ENCODE measurements around the gene TPRA1. TPM values are rescaled to one million over a fixed set of nuclear protein-coding genes. Genes with fewer than 3 reads are reported as not detected.

The TPRA1 gene
- polyA plus RNA-seq, 3 donors, result 25.8 to 36.8 (median 33.5) TPM

GRCh38 chr3:127566833-127567232, 23.7 kb downstream of the TPRA1 start:
- no peak for DNase-seq (ENCODE audit: low read depth in 3 of 3, low spot score in 2 of 3)

DNA sequence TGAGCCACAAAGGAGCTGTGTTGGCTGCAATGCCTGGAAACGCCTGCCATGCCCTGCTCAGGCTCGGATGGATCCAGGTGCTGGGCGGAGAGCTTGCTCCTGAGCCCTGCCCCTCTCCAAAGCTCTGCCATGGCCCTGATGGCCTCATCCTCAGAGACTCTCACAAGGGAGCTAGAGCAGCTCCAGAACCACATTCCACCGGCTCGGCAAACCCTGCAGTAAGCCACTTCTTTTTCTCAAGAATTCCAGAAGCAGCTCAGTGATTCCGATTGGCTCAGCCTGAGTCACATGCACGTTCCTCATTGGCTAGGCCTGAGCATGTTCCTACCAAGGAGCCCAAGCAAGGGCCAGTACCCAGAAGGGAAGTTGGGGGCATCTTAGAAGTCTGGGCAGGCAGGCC, 24.8 kb downstream of the TPRA1 start:
- no peak for DNase-seq (ENCODE audit: low read depth in 3 of 3, low spot score in 2 of 3)

- DNase-seq (ENCODE audit: low read depth in 3 of 3, low spot score in 2 of 3), result no peak
These were observed 30.3 kb downstream of the TPRA1 start for GRCh38 chr3:127560051-127560787.

- no peak for DNase-seq (ENCODE audit: low read depth in 3 of 3, low spot score in 2 of 3)
These were observed 34.0 kb downstream of the TPRA1 start for GRCh38 chr3:127556565-127556964.

GRCh38 chr3:127555108-127555507, 35.4 kb downstream of the TPRA1 start:
- DNase-seq (ENCODE audit: low read depth in 3 of 3, low spot score in 2 of 3), result no peak

DNA sequence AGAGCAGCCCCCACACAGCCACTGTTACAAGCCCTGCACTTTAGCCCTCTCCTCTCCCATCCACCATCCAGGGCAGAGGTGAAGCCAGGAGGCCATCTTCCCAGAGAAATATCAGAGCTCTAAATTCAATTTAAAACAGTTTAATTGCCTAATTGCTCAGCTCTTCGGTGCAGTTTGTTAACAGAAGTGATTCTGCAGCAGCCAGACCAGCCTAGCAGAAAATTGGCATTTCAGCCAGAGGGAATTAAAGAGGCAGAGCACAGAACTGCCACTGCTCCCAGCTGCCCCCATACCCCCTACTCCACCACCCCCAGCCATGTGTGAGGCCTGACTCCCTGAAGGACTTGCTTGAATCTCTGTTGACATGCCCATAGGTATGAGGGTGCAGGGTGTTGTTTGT, 38.5 kb downstream of the TPRA1 start:
- DNase-seq (ENCODE audit: low read depth in 3 of 3, low spot score in 2 of 3), result no peak

DNA sequence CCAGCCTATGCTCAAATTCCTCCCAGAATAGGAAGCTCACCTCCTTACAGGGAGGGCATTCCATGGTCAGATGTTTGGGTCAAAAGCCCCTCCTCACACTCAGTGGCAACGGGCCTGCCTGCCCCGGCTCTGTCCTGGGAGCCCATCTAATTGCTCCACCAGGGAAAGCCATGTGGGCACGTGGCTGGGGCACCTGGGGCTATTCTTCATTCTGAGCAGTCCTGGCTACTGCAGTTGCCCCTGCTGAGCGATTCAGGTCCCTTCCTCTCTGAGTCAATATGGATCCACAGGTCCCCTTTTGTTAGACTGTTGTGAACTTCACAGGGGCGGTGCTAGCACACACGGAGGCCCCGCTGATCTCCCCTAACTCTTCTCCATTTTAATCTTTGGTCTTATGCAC, 39.4 kb downstream of the TPRA1 start:
- DNase-seq (ENCODE audit: low read depth in 3 of 3, low spot score in 2 of 3), result no peak

- DNase-seq (ENCODE audit: low read depth in 3 of 3, low spot score in 2 of 3), result no peak
These were observed 39.9 kb downstream of the TPRA1 start for GRCh38 chr3:127550468-127551157.

- no peak for DNase-seq (ENCODE audit: low read depth in 3 of 3, low spot score in 2 of 3)
These were observed 40.6 kb downstream of the TPRA1 start for GRCh38 chr3:127549826-127550467.

- no peak for DNase-seq (ENCODE audit: low read depth in 3 of 3, low spot score in 2 of 3)
These were observed 42.5 kb downstream of the TPRA1 start for GRCh38 chr3:127547761-127548605.

DNA sequence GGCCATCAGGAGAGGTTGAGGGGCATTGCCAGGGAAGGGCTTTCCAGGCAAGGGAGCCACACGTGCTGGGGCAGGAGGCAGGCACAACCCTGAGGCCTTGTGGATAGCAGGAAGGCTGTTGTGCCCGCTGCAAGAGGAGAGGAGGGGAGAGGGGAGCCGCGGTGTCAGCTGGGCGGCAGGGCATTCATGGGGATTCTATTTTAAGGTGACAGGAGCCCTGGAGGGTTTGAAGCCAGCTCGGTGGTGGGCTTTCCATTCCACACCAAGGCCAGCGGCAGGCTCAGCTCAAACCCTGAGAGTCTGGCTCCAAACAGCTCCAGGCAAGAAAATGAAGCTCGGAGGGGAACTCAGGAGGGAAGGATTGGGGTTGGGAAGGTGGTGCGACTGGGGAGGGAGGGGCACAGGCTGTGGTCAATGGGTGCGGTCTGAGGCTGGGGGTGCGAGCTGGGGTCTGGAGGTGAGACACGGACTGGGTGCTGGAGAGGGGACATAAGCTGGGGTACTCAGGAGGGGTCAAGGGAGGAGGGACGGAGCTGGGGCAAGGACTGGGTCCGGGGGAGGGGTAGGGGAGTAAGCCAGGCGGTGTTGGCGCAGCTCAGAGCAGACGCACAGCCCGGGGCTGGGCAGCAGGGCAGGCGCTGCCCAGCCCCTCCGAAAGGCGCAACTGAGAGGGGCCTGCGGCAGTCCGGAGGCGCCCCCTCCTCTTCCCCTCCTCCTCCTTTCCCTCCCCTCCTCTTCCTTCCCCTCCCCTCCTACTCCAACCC, 43.4 kb downstream of the TPRA1 start:
- no peak for DNase-seq (ENCODE audit: low read depth in 3 of 3, low spot score in 2 of 3)

DNA sequence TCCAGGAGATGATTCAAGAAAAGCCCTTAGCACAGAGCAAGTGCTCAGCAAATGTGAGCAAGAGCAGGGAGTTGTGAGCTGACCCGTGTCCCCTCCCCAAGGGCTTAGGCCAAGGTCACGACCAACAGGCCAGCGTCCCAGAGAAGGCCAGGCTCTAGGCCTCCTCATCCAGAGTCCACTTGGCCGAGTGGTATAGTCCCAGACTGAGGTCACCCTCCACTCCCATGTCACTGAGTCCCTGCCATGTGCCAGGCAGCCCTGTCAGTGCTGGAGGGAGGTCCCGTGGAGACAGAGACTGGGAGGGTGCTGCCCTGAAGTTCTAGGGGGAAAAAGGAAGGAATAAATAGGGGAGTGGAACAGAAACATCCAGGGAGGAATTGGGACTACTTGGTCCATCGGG, 44.0 kb downstream of the TPRA1 start:
- DNase-seq (ENCODE audit: low read depth in 3 of 3, low spot score in 2 of 3), result no peak

- DNase-seq (ENCODE audit: low read depth in 3 of 3, low spot score in 2 of 3), result no peak
These were observed 44.6 kb downstream of the TPRA1 start for GRCh38 chr3:127545711-127546457.

DNA sequence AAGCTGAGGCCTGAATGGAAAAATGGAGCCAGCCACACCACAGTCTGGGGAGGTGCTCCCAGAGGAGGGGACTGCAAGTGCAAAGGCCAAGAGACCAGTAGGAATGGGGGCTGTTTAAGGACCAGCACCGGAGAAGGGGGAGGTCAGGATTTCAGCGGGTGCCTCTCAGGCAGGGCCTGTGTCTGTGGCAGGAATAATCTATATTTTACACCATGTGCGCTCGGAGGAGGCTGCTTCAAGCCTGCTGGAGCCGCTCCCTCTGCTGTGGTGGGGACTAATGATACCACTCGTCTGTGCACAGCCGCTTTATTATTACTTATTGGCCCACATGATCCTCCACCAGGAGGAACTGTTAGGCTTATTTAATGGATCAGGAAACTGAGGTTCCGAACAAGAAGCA, 45.3 kb downstream of the TPRA1 start:
- DNase-seq (ENCODE audit: low read depth in 3 of 3, low spot score in 2 of 3), result no peak

- no peak for DNase-seq (ENCODE audit: low read depth in 3 of 3, low spot score in 2 of 3)
These were observed 45.7 kb downstream of the TPRA1 start for GRCh38 chr3:127544803-127545201.

- DNase-seq (ENCODE audit: low read depth in 3 of 3, low spot score in 2 of 3), result no peak
These were observed 46.2 kb downstream of the TPRA1 start for GRCh38 chr3:127544192-127544802.

GRCh38 chr3:127543441-127543840, 47.1 kb downstream of the TPRA1 start:
- no peak for DNase-seq (ENCODE audit: low read depth in 3 of 3, low spot score in 2 of 3)

DNA sequence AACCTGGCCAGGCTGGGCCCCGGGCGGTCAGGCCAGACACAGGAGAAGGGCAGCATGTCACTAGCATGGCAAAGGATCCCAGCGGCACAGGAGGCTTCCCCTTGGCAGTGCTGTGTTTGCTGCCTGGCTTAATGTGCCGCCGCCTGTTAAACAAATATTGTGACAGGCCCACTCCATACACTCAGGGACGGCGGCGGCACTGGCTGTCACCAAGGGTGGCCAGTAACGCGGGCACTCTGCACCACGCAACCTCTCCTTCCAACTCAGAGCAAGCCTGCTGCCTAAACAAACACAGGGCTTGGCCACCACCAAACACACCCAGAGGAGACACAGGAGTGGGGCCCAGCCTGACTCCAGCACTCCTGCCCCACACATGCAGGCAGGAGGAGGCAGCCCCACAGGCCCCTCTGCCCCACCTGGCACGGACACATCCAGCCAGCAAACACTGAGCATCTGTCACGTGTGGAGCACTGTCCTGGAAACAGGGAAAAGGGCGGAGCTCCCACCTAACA, 48.0 kb downstream of the TPRA1 start:
- no peak for DNase-seq (ENCODE audit: low read depth in 3 of 3, low spot score in 2 of 3)

DNA sequence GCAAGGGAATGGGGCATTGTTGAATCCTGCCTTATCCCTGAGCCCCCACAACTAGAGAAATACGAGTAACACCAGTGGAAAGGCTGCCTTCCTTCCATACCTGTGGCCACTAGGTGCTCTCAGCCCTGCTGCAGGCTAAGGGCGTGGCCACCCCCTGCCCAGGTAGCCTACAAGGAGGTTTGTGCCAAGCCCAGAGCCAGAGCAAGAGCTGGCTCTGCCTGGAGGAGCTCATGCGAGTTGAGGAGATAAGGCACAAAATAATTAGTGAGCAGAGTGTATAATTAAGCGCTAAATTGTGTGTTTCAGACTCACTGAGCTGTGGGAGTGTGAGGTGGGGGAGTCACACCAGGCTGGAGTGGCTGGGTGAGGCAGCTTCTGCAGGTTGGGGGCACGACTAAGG, 49.2 kb downstream of the TPRA1 start:
- no peak for DNase-seq (ENCODE audit: low read depth in 3 of 3, low spot score in 2 of 3)
